Smooth muscle cell (in vitro differentiated cells): ENCODE measurements around the gene ZWILCH. TPM values are rescaled to one million over a fixed set of nuclear protein-coding genes. Genes with fewer than 3 reads are reported as not detected.

Experiments
- DNase-seq: peaks from one replicate; lab custom pipeline; 2025; ENCODE audit not compliant: unreplicated experiment; lab: John Stamatoyannopoulos, UW
- H2AFZ ChIP-seq: fragments of 200-600 bp; sonication (generic); 2 replicates; pipeline ENCODE4 v1.6.0; 2016; ENCODE audit warnings: antibody characterized with exemption, low read depth, mild to moderate bottlenecking
- H3F3A ChIP-seq: fragments of 200-600 bp; sonication (generic); 2 replicates; pipeline ENCODE4 v1.6.0; 2017; ENCODE audit warnings: antibody characterized with exemption, low read depth
- H3K27ac ChIP-seq: fragments of 200-600 bp; sonication (generic); 2 replicates; pipeline ENCODE4 v1.5.1; 2016; ENCODE audit warnings: low read depth, mild to moderate bottlenecking
- H3K27me3 ChIP-seq: fragments of 200-600 bp; sonication (generic); 2 replicates; pipeline ENCODE4 v1.6.1; 2016; ENCODE audit warnings: low read depth, mild to moderate bottlenecking
- H3K36me3 ChIP-seq: fragments of 200-600 bp; sonication (generic); 2 replicates; pipeline ENCODE4 v1.5.1; 2016; ENCODE audit warnings: low read depth
- H3K4me1 ChIP-seq: fragments of 200-600 bp; sonication (generic); 2 replicates; pipeline ENCODE4 v1.5.1; 2016; ENCODE audit warnings: low read depth
- H3K4me2 ChIP-seq: fragments of 200-600 bp; sonication (generic); 2 replicates; pipeline ENCODE4 v1.6.0; 2016; ENCODE audit warnings: mild to moderate bottlenecking
- H3K4me3 ChIP-seq: fragments of 200-600 bp; sonication (generic); 2 replicates; pipeline ENCODE4 v1.5.1; 2016; ENCODE audit warnings: mild to moderate bottlenecking
- H3K79me2 ChIP-seq: fragments of 200-600 bp; sonication (generic); 2 replicates; pipeline ENCODE4 v1.6.0; 2016; ENCODE audit warnings: low read depth, mild to moderate bottlenecking
- H3K9ac ChIP-seq: fragments of 200-600 bp; sonication (generic); 2 replicates; pipeline ENCODE4 v1.6.0; 2016; ENCODE audit warnings: low read depth
- H3K9me3 ChIP-seq: fragments of 200-600 bp; sonication (generic); replicated peaks from 2 replicates; pipeline ENCODE4 v1.5.1; 2016; ENCODE audit warnings: low read depth
- H4K20me1 ChIP-seq: fragments of 200-600 bp; sonication (generic); 2 replicates; pipeline ENCODE4 v1.6.0; 2016; ENCODE audit warnings: low read depth
- WGBS: methylation state at CpG from one replicate; pipeline ENCODE4 v1.1.7; 2016; ENCODE audit warnings: low lambda C conversion rate; 5-methylcytosine and 5-hydroxymethylcytosine counted together
- polyA plus RNA-seq: library from polyadenylated mRNA; unstranded; fragments of >200 nt; fragmentation: Nextera tagmentation; extraction: Ambion mirVana; gene quantifications from 2 replicates; pipeline ENCODE4 v1.2.1, GENCODE V29; 2016
- total RNA-seq: library from RNA; depleted of rRNA; stranded (reverse); fragments of >200 nt; gene quantifications from 2 replicates; pipeline ENCODE4 v1.2.3, GENCODE V29; 2014
- TF ChIP-seq, protein P1 (sequence below): fragments of 200-600 bp; sonication (generic); IDR thresholded peaks from 2 replicates; pipeline ENCODE4 v1.5.1; 2017; ENCODE audit warnings: borderline replicate concordance, mild to moderate bottlenecking, antibody characterized with exemption; ENCODE audit not compliant: insufficient read depth, poor library complexity, severe bottlenecking

The ZWILCH gene
- total and polyA plus RNA-seq, 2 experiments from 2014 or later: 17.7 to 17.9 TPM

DNA sequence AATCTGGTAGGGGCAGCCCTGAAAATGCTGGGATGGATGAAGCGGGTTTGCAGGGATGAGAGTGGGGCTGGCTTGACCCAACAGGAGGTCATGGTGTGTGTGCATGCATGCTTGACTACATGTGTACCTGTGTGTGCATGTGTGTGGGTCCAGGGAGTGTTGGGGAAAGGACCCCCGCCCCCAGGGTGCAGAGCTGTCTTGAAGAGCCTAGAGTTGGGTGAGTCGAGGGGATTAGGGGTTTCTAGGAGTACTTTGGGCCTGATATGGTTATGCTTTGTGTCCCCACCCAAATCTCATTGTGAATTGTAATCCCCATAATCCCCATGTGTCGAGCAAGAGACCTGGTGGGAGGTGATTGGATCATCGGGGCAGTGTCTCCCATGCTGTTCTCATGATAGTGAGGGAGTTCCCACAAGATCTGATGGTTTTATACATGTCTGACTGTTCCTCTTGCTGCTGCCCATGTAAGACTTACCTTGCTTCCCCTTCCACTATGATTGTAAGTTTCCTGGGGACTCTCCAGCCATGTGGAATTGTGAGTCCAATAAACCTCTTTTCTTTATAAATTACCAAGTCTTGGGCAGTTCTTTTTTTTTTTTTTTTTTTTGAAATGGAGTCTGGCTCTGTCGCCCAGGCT, 65.8 kb downstream of the ZWILCH start:
- no peak for DNase-seq
- H3K79me2 ChIP-seq: no peaks in the 10 kb centered on the region
- 94% methylated on average over 6 of the region's 6 CpGs for WGBS
- H4K20me1 ChIP-seq: no peaks in the 10 kb centered on the region
- H3K4me1 ChIP-seq: peaks cover 10% of the 10 kb centered on the region
- TF ChIP-seq, protein P1, sequence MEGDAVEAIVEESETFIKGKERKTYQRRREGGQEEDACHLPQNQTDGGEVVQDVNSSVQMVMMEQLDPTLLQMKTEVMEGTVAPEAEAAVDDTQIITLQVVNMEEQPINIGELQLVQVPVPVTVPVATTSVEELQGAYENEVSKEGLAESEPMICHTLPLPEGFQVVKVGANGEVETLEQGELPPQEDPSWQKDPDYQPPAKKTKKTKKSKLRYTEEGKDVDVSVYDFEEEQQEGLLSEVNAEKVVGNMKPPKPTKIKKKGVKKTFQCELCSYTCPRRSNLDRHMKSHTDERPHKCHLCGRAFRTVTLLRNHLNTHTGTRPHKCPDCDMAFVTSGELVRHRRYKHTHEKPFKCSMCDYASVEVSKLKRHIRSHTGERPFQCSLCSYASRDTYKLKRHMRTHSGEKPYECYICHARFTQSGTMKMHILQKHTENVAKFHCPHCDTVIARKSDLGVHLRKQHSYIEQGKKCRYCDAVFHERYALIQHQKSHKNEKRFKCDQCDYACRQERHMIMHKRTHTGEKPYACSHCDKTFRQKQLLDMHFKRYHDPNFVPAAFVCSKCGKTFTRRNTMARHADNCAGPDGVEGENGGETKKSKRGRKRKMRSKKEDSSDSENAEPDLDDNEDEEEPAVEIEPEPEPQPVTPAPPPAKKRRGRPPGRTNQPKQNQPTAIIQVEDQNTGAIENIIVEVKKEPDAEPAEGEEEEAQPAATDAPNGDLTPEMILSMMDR: no peak
- no peaks in the 10 kb centered on the region for H3K9me3 ChIP-seq
- no peak overlapping the region for H3K9ac ChIP-seq
- H3K4me3 ChIP-seq: no peak overlapping the region
- H3K27me3 ChIP-seq: no peaks in the 10 kb centered on the region
- no peaks in the 10 kb centered on the region for H3K36me3 ChIP-seq
- H3F3A ChIP-seq: no peaks in the 10 kb centered on the region
- H2AFZ ChIP-seq: no peak overlapping the region
- H3K4me2 ChIP-seq: no peak overlapping the region
- H3K27ac ChIP-seq: no peak overlapping the region

DNA sequence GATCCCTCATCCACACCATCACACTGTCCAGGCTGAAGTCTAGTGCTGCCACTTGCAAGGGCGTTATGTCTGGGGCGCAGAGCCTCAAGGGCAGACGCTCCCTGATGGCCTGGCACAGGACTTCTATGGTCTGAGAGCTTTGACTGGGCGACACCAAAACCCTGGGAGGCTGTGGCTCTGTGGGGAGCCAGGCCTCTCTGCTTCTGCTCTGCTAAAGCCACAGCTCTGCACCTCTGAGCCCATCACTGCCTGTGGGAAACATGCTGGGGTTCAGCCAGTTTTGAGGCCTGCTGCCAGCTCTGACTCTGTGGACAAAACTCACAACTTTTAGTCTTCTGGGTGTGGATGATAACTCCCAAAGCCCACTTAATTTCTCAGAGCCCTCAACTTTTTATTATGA, 67.0 kb downstream of the ZWILCH start:
- Histone ChIP-seq H3K4me2 (no peak overlapping the region), H3K4me1 (no peaks in the 10 kb centered on the region), H2AFZ (no peak overlapping the region), H3K9me3 (no peaks in the 10 kb centered on the region), H3F3A (no peaks in the 10 kb centered on the region), H3K27ac (no peak overlapping the region), H3K36me3 (no peaks in the 10 kb centered on the region), H3K79me2 (no peaks in the 10 kb centered on the region), H3K4me3 (no peak overlapping the region), H4K20me1 (no peaks in the 10 kb centered on the region), H3K27me3 (no peaks in the 10 kb centered on the region), H3K9ac (no peak overlapping the region)
- TF ChIP-seq, protein P1: no peak
- no peak for DNase-seq
- 88% methylated on average over 4 of the region's 4 CpGs for WGBS

DNA sequence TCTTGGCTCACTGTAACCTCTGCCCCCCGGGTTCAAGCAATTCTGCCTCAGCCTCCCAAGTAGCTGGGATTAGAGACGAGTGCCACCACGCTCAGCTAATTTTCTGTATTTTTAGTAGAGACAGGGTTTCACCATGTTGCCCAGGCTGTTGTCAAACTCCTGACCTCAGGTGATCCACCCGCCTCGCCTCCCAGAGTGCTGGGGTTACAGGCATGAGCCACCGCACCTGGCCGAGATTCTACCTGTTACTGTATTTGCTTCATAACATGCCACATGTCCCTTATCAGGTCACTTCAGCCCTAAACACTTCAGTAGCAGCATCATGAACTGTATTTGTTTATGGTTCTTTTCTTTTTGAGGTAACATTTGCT, 68.2 kb downstream of the ZWILCH start:
- Histone ChIP-seq H3K79me2 (no peaks in the 10 kb centered on the region), H3F3A (no peaks in the 10 kb centered on the region), H3K27me3 (no peaks in the 10 kb centered on the region), H3K27ac (no peak overlapping the region), H3K4me3 (no peak overlapping the region), H3K9me3 (no peaks in the 10 kb centered on the region), H3K4me1 (no peaks in the 10 kb centered on the region), H3K9ac (no peak overlapping the region), H3K4me2 (no peak overlapping the region), H4K20me1 (no peaks in the 10 kb centered on the region), H2AFZ (no peak overlapping the region), H3K36me3 (no peaks in the 10 kb centered on the region)
- DNase-seq: no peak
- 97% methylated on average over 7 of the region's 7 CpGs for WGBS
- TF ChIP-seq, protein P1: no peak
